Neural progenitor cell (in vitro differentiated cells): ENCODE results near the gene PAX7. TPM values are rescaled to one million over a fixed set of nuclear protein-coding genes. Genes with fewer than 3 reads are reported as not detected.

Experiments
- DNase-seq: peaks from one replicate; pipeline ENCODE4 v3.0.0-alpha.2; 2016; ENCODE audit warnings: low spot score
- H2AFZ ChIP-seq: fragments of 200-600 bp; sonication (generic); replicated peaks from 2 replicates; pipeline ENCODE4 v1.6.1; 2016; ENCODE audit warnings: antibody characterized with exemption
- H3F3A ChIP-seq: fragments of 200-600 bp; sonication (generic); 2 replicates; pipeline ENCODE4 v1.6.1; 2016; ENCODE audit warnings: antibody characterized with exemption, low read depth
- H3K27ac ChIP-seq: fragments of 200-600 bp; sonication (generic); 2 replicates; pipeline ENCODE4 v1.5.1; 2016; ENCODE audit warnings: mild to moderate bottlenecking
- H3K27me3 ChIP-seq: fragments of 200-600 bp; sonication (generic); 2 replicates; pipeline ENCODE4 v1.6.1; 2016; ENCODE audit warnings: mild to moderate bottlenecking, moderate library complexity
- H3K36me3 ChIP-seq: fragments of 200-600 bp; sonication (generic); 2 replicates; pipeline ENCODE4 v1.5.1; 2016
- H3K4me1 ChIP-seq: fragments of 200-600 bp; sonication (generic); 2 replicates; pipeline ENCODE4 v1.6.1; 2016; ENCODE audit warnings: mixed run types
- H3K4me2 ChIP-seq: fragments of 200-600 bp; sonication (generic); 2 replicates; pipeline ENCODE4 v1.6.1; 2016
- H3K4me3 ChIP-seq: fragments of 200-600 bp; sonication (generic); 2 replicates; pipeline ENCODE4 v1.5.1; 2016
- H3K79me2 ChIP-seq: fragments of 200-600 bp; sonication (generic); 2 replicates; pipeline ENCODE4 v1.6.1; 2016; ENCODE audit warnings: low read depth
- H3K9ac ChIP-seq: fragments of 200-600 bp; sonication (generic); 2 replicates; pipeline ENCODE4 v1.6.1; 2016
- H3K9me3 ChIP-seq: fragments of 200-600 bp; sonication (generic); 2 replicates; pipeline ENCODE4 v1.5.1; 2016; ENCODE audit warnings: low read depth
- H4K20me1 ChIP-seq: fragments of 200-600 bp; sonication (generic); 2 replicates; pipeline ENCODE4 v1.6.1; 2016; ENCODE audit warnings: low read depth
- H3K27ac Mint-ChIP-seq: 3 replicates; pipeline ENCODE4 v1.8.0; 2021; ENCODE audit warnings: mixed read lengths
- H3K27me3 Mint-ChIP-seq: 2 replicates; pipeline ENCODE4 v1.8.0; 2022; ENCODE audit warnings: low read depth, mild to moderate bottlenecking, inconsistent platforms, moderate library complexity, mixed read lengths; ENCODE audit not compliant: insufficient read depth
- H3K36me3 Mint-ChIP-seq: 3 replicates; pipeline ENCODE4 v1.8.0; 2021; ENCODE audit warnings: mixed read lengths
- H3K4me1 Mint-ChIP-seq: 3 replicates; pipeline ENCODE4 v1.8.0; 2021; ENCODE audit warnings: mixed read lengths
- H3K4me3 Mint-ChIP-seq: 3 replicates; pipeline ENCODE4 v1.8.0; 2021; ENCODE audit warnings: mild to moderate bottlenecking, moderate library complexity, mixed read lengths
- H3K9me3 Mint-ChIP-seq: 3 replicates; pipeline ENCODE4 v1.8.0; 2020; ENCODE audit warnings: mixed read lengths
- CTCF ChIP-seq: fragments of 200-600 bp; sonication (generic); IDR thresholded peaks from 2 replicates; pipeline ENCODE4 v1.5.1; 2017; ENCODE audit warnings: antibody characterized with exemption, mild to moderate bottlenecking
- EZH2 ChIP-seq: fragments of 200-600 bp; sonication (generic); IDR thresholded peaks from 2 replicates; pipeline ENCODE4 v1.6.1; 2017; ENCODE audit warnings: antibody characterized with exemption, mild to moderate bottlenecking, moderate library complexity
- EZH2phosphoT487 ChIP-seq: fragments of 200-600 bp; sonication (generic); IDR thresholded peaks from 2 replicates; pipeline ENCODE4 v1.6.1; 2017; ENCODE audit warnings: antibody characterized with exemption
- total RNA-seq: library from RNA; depleted of rRNA; stranded (reverse); fragments of >200 nt; gene quantifications from 2 replicates; pipeline ENCODE4 v1.2.3, GENCODE V29; 2015; ENCODE audit warnings: low replicate concordance

Gene PAX7
- total RNA-seq, 1 donor from 2014 or later: 0.06 TPM

GRCh38 chr1:18644973-18645746, 14.5 kb downstream of the PAX7 start:
- Mint-ChIP-seq H3K4me1 (peaks cover 74% of the 10 kb centered on the region), H3K27me3 (peaks cover 55% of the 10 kb centered on the region), H3K9me3 (no peaks in the 10 kb centered on the region), H3K27ac (no peak overlapping the region), H3K4me3 (peak overlapping the region; percentile 77), H3K36me3 (no peaks in the 10 kb centered on the region)
- H4K20me1 ChIP-seq: peaks cover 96% of the 10 kb centered on the region
- peak; percentile 85 for DNase-seq
- H3K27me3 ChIP-seq: peaks cover 100% of the 10 kb centered on the region
- no peaks in the 10 kb centered on the region for H3K79me2 ChIP-seq
- H3K27ac ChIP-seq: no peak overlapping the region
- H3K9me3 ChIP-seq: no peaks in the 10 kb centered on the region
- no peaks in the 10 kb centered on the region for H3K36me3 ChIP-seq
- H3K9ac ChIP-seq: no peak overlapping the region
- no peak overlapping the region for H2AFZ ChIP-seq
- H3K4me2 ChIP-seq: peak overlapping the region; percentile 53
- TF ChIP-seq EZH2 (peak; percentile 67), CTCF (no peak)
- peaks cover 79% of the 10 kb centered on the region for H3K4me1 ChIP-seq
- no peak overlapping the region for H3K4me3 ChIP-seq
- H3F3A ChIP-seq: peaks cover 88% of the 10 kb centered on the region

GRCh38 chr1:18645747-18646090, 15.1 kb downstream of the PAX7 start:
- H3K4me2 ChIP-seq: no peak overlapping the region
- peaks cover 100% of the 10 kb centered on the region for H3K27me3 ChIP-seq
- Mint-ChIP-seq H3K4me3 (peak overlapping the region; percentile 77), H3K9me3 (no peaks in the 10 kb centered on the region), H3K4me1 (peaks cover 74% of the 10 kb centered on the region), H3K27ac (no peak overlapping the region), H3K27me3 (peaks cover 56% of the 10 kb centered on the region), H3K36me3 (no peaks in the 10 kb centered on the region)
- H3F3A ChIP-seq: peaks cover 88% of the 10 kb centered on the region
- H3K4me3 ChIP-seq: no peak overlapping the region
- no peaks in the 10 kb centered on the region for H3K79me2 ChIP-seq
- peaks cover 78% of the 10 kb centered on the region for H3K4me1 ChIP-seq
- no peak overlapping the region for H3K9ac ChIP-seq
- H3K36me3 ChIP-seq: no peaks in the 10 kb centered on the region
- H3K27ac ChIP-seq: no peak overlapping the region
- TF ChIP-seq EZH2 (peak; percentile 4), EZH2phosphoT487 (no peak)
- DNase-seq: peak; percentile 56
- no peaks in the 10 kb centered on the region for H3K9me3 ChIP-seq
- H4K20me1 ChIP-seq: peaks cover 97% of the 10 kb centered on the region
- H2AFZ ChIP-seq: no peak overlapping the region

GRCh38 chr1:18646091-18646785, 15.6 kb downstream of the PAX7 start:
- no peaks in the 10 kb centered on the region for H3K9me3 ChIP-seq
- no peaks in the 10 kb centered on the region for H3K36me3 ChIP-seq
- peak; percentile 87 for DNase-seq
- H3K79me2 ChIP-seq: no peaks in the 10 kb centered on the region
- H3K4me2 ChIP-seq: peak overlapping the region; percentile 75
- H2AFZ ChIP-seq: no peak overlapping the region
- peak; percentile 65 for TF ChIP-seq EZH2
- TF ChIP-seq EZH2phosphoT487: peak; percentile 75
- TF ChIP-seq CTCF: peak; percentile 10
- no peaks in the 10 kb centered on the region for H3K36me3 Mint-ChIP-seq
- H3K4me1 Mint-ChIP-seq: peaks cover 72% of the 10 kb centered on the region
- H3K9me3 Mint-ChIP-seq: no peaks in the 10 kb centered on the region
- H3K4me3 Mint-ChIP-seq: peak overlapping the region; percentile 77
- no peak overlapping the region for H3K27ac Mint-ChIP-seq
- peaks cover 96% of the 10 kb centered on the region for H4K20me1 ChIP-seq
- H3K27me3 Mint-ChIP-seq: peaks cover 56% of the 10 kb centered on the region
- peak overlapping the region; percentile 26 for H3K4me3 ChIP-seq
- peaks cover 73% of the 10 kb centered on the region for H3K4me1 ChIP-seq
- H3F3A ChIP-seq: peaks cover 88% of the 10 kb centered on the region
- peaks cover 100% of the 10 kb centered on the region for H3K27me3 ChIP-seq
- no peak overlapping the region for H3K9ac ChIP-seq
- H3K27ac ChIP-seq: no peak overlapping the region
